Urinary bladder (tissue), 4 donors: Measurements from ENCODE around the gene PCBD2. TPM values are rescaled to one million over a fixed set of nuclear protein-coding genes. Genes with fewer than 3 reads are reported as not detected.

Experiments
- DNase-seq: peaks from one replicate; pipeline ENCODE4 v3.0.0-alpha.2; 2015; ENCODE audit errors: extremely low spot score
- H3K27ac ChIP-seq: one replicate; pipeline ENCODE4 v1.5.1; 2013; ENCODE audit warnings: low read depth, mild to moderate bottlenecking, moderate library complexity
- H3K36me3 ChIP-seq: one replicate; pipeline ENCODE4 v1.6.1; 2013; ENCODE audit warnings: mild to moderate bottlenecking, moderate library complexity; ENCODE audit not compliant: insufficient read depth
- H3K4me1 ChIP-seq: one replicate; pipeline ENCODE4 v1.6.1; 2013; ENCODE audit warnings: mild to moderate bottlenecking, moderate library complexity; ENCODE audit not compliant: insufficient read depth
- H3K4me3 ChIP-seq: one replicate; pipeline ENCODE4 v1.5.1; 2013; ENCODE audit warnings: low read depth, low read length
- WGBS: extraction: QIAGEN DNeasy Blood & Tissue Kit; methylation state at CpG from one replicate; pipeline ENCODE4 v1.1.7; 2013; 5-methylcytosine and 5-hydroxymethylcytosine counted together
- polyA plus RNA-seq: library from polyadenylated mRNA; stranded (reverse); fragments of 200-250 nt; gene quantifications from one replicate; pipeline ENCODE4 v1.2.3, GENCODE V29; 2013
- small RNA-seq: library from RNA; depleted of rRNA; stranded (forward); fragments of <200 nt; gene quantifications from one replicate; pipeline ENCODE3, GENCODE V24; 2014
- total RNA-seq: library from RNA; depleted of rRNA; stranded (reverse); fragments of >200 nt; gene quantifications from one replicate; pipeline ENCODE4 v1.2.3, GENCODE V29; 2014
- donor health status: healthy with polysubstance abuse.
- donor health status: healthy.

The PCBD2 gene
- total and polyA plus RNA-seq, 2 donors: 5.4 to 11.9 TPM

GRCh38 chr5:135008981-135009735 lies 104.2 kb downstream of the PCBD2 start:
- DNase-seq: no peak
- Histone ChIP-seq H3K4me1 (no peaks in the 10 kb centered on the region), H3K4me3 (no peak overlapping the region), H3K27ac (no peak overlapping the region), H3K36me3 (no peaks in the 10 kb centered on the region)
- 84% methylated on average over 13 of the region's 13 CpGs for WGBS

GRCh38 chr5:135009736-135010501 lies 105.0 kb downstream of the PCBD2 start:
- H3K27ac ChIP-seq: no peak overlapping the region
- WGBS: 92% methylated on average over 11 of the region's 11 CpGs
- no peak for DNase-seq
- no peaks in the 10 kb centered on the region for H3K36me3 ChIP-seq
- no peak overlapping the region for H3K4me3 ChIP-seq
- no peaks in the 10 kb centered on the region for H3K4me1 ChIP-seq

GRCh38 chr5:135010502-135011354 lies 105.8 kb downstream of the PCBD2 start:
- Histone ChIP-seq H3K36me3 (no peaks in the 10 kb centered on the region), H3K4me1 (no peaks in the 10 kb centered on the region), H3K4me3 (no peak overlapping the region), H3K27ac (no peak overlapping the region)
- DNase-seq: no peak
- 76% methylated on average over 3 of the region's 3 CpGs for WGBS

GRCh38 chr5:135011355-135012032 lies 106.6 kb downstream of the PCBD2 start:
- 90% methylated on average over 4 of the region's 4 CpGs for WGBS

GRCh38 chr5:135012033-135012588 lies 107.2 kb downstream of the PCBD2 start:
- WGBS: 97% methylated on average over 2 of the region's 2 CpGs
- Histone ChIP-seq H3K36me3 (no peaks in the 10 kb centered on the region), H3K4me1 (no peaks in the 10 kb centered on the region), H3K4me3 (no peak overlapping the region), H3K27ac (no peak overlapping the region)
- DNase-seq: no peak

More at GRCh38 chr5:135011355-135012032, 106.6 kb downstream of the PCBD2 start:
- DNase-seq: no peak
- no peaks in the 10 kb centered on the region for H3K4me1 ChIP-seq
- no peaks in the 10 kb centered on the region for H3K36me3 ChIP-seq
- no peak overlapping the region for H3K27ac ChIP-seq
- H3K4me3 ChIP-seq: no peak overlapping the region

Small RNA genes within 50 kb of the gene (small RNA-seq; reads per million reads assigned to genes)
- gene MIR4461 (not detected), gene MTND3P25 (not detected), gene MTND4LP30 (not detected)

Other genes with a start within 250 kb of the PCBD2 start
- gene CAMLG, start 166.6 kb upstream of the PCBD2 start, total RNA-seq: 44.0 TPM
- 49.7 TPM for gene CAMLG, start 166.6 kb upstream of the PCBD2 start, polyA plus RNA-seq
- 50.5 TPM for gene DDX46, start 146.4 kb upstream of the PCBD2 start, total RNA-seq
- gene DDX46, start 146.4 kb upstream of the PCBD2 start, polyA plus RNA-seq: 28.4 TPM
- 73.4 TPM for gene C5orf24, start 59.2 kb upstream of the PCBD2 start, total RNA-seq
- 34.1 TPM for gene C5orf24, start 59.2 kb upstream of the PCBD2 start, polyA plus RNA-seq
- gene TXNDC15, start 30.8 kb upstream of the PCBD2 start, total RNA-seq: 133 TPM
- gene TXNDC15, start 30.8 kb upstream of the PCBD2 start, polyA plus RNA-seq: 94.2 TPM
- gene CATSPER3, start 62.8 kb downstream of the PCBD2 start, total RNA-seq: not detected
- 0.72 TPM for gene CATSPER3, start 62.8 kb downstream of the PCBD2 start, polyA plus RNA-seq
- 50.1 TPM for gene PITX1, start 129.1 kb downstream of the PCBD2 start, total RNA-seq
- gene PITX1, start 129.1 kb downstream of the PCBD2 start, polyA plus RNA-seq: 178 TPM